GM23338 (cell line): ENCODE results near the gene POR. TPM values are rescaled to one million over a fixed set of nuclear protein-coding genes. Genes with fewer than 3 reads are reported as not detected.

Experiments
- ATAC-seq: fragments of 200-7000 bp; cut with Tn5 transposase; 3 replicates; pipeline ENCODE4 v1.9.1; 2020
- DNase-seq: peaks from one replicate; pipeline ENCODE4 v3.0.0-alpha.2; 2015; ENCODE audit warnings: low spot score
- H2AFZ ChIP-seq: fragments of 200-600 bp; sonication (generic); 2 replicates; pipeline ENCODE4 v1.8.0; 2016; ENCODE audit warnings: antibody characterized with exemption, mild to moderate bottlenecking, moderate library complexity
- H3F3A ChIP-seq: fragments of 200-600 bp; sonication (generic); replicated peaks from 2 replicates; pipeline ENCODE4 v1.8.0; 2017; ENCODE audit warnings: antibody characterized with exemption, mixed run types, low read depth
- H3K27ac ChIP-seq: fragments of 200-600 bp; sonication (generic); 2 replicates; pipeline ENCODE4 v1.6.1; 2016; ENCODE audit warnings: low read depth
- H3K27me3 ChIP-seq: fragments of 200-600 bp; sonication (generic); 2 replicates; pipeline ENCODE4 v1.8.0; 2016; ENCODE audit warnings: mild to moderate bottlenecking, mixed run types, moderate library complexity; ENCODE audit not compliant: insufficient read depth
- H3K36me3 ChIP-seq: fragments of 200-600 bp; sonication (generic); 2 replicates; pipeline ENCODE4 v1.8.0; 2016; ENCODE audit warnings: mild to moderate bottlenecking; ENCODE audit not compliant: insufficient read depth
- H3K4me1 ChIP-seq: fragments of 200-600 bp; sonication (generic); 2 replicates; pipeline ENCODE4 v1.8.0; 2016; ENCODE audit warnings: mild to moderate bottlenecking, moderate library complexity; ENCODE audit not compliant: insufficient read depth
- H3K4me2 ChIP-seq: fragments of 200-600 bp; sonication (generic); 2 replicates; pipeline ENCODE4 v1.7.1; 2017; ENCODE audit warnings: mixed run types
- H3K4me3 ChIP-seq: fragments of 200-600 bp; sonication (generic); 2 replicates; pipeline ENCODE4 v1.6.1; 2016; ENCODE audit warnings: mixed run types
- H3K79me2 ChIP-seq: fragments of 200-600 bp; sonication (generic); replicated peaks from 2 replicates; pipeline ENCODE4 v1.8.0; 2017; ENCODE audit warnings: mild to moderate bottlenecking; ENCODE audit not compliant: insufficient read depth
- H3K9me2 ChIP-seq: fragments of 200-600 bp; sonication (generic); 2 replicates; pipeline ENCODE4 v1.8.0; 2017; ENCODE audit not compliant: insufficient read depth
- H4K20me1 ChIP-seq: fragments of 200-600 bp; sonication (generic); replicated peaks from 2 replicates; pipeline ENCODE4 v1.8.0; 2017; ENCODE audit warnings: mild to moderate bottlenecking; ENCODE audit not compliant: insufficient read depth
- H3K27ac Mint-ChIP-seq: 2 replicates; pipeline ENCODE4 v1.8.0; 2020; ENCODE audit warnings: inconsistent platforms, mild to moderate bottlenecking, moderate library complexity, mixed read lengths
- H3K27me3 Mint-ChIP-seq: 3 replicates; pipeline ENCODE4 v1.8.0; 2022; ENCODE audit warnings: low read depth, mild to moderate bottlenecking, moderate library complexity, mixed read lengths, inconsistent platforms; ENCODE audit not compliant: insufficient read depth, poor library complexity
- H3K36me3 Mint-ChIP-seq: 3 replicates; pipeline ENCODE4 v1.8.0; 2021; ENCODE audit warnings: low read depth, mild to moderate bottlenecking, inconsistent platforms, moderate library complexity, mixed read lengths
- H3K4me1 Mint-ChIP-seq: 3 replicates; pipeline ENCODE4 v1.8.0; 2020; ENCODE audit warnings: mild to moderate bottlenecking, inconsistent platforms, mixed read lengths
- H3K4me3 Mint-ChIP-seq: 3 replicates; pipeline ENCODE4 v1.8.0; 2021; ENCODE audit warnings: moderate library complexity, mild to moderate bottlenecking, inconsistent platforms, mixed read lengths
- H3K9me3 Mint-ChIP-seq: 3 replicates; pipeline ENCODE4 v1.8.0; 2020; ENCODE audit warnings: moderate library complexity, mild to moderate bottlenecking, inconsistent platforms, mixed read lengths
- CREB1 ChIP-seq: fragments of 250-450 bp; sonication (Bioruptor Pico); IDR thresholded peaks from 2 replicates; pipeline ENCODE4 v1.5.0; 2020; ENCODE audit warnings: low read depth, mild to moderate bottlenecking, moderate library complexity
- CTCF ChIP-seq, 2 experiments: fragments of 200-600 bp in 1 of 2; sonication (generic) in 1 of 2; conservative IDR thresholded peaks; 2 replicates each; pipeline versions ENCODE4 v1.5.1 to v1.6.1; 2016 to 2017; ENCODE audit warnings: antibody characterized with exemption in 2 of 2, low read depth in 2 of 2, mild to moderate bottlenecking in 2 of 2, moderate library complexity in 1 of 2
- ETS1 ChIP-seq: IDR thresholded peaks from 2 replicates; pipeline ENCODE4 v1.6.1; 2016; ENCODE audit warnings: antibody characterized with exemption
- EZH2 ChIP-seq: fragments of 200-600 bp; sonication (generic); IDR thresholded peaks from one replicate; pipeline ENCODE4 v1.8.0; 2017; ENCODE audit warnings: antibody characterized with exemption, mild to moderate bottlenecking, low read depth; ENCODE audit not compliant: unreplicated experiment
- JUNB ChIP-seq: IDR thresholded peaks from one replicate; pipeline ENCODE4 v1.6.1; 2016; ENCODE audit warnings: antibody characterized with exemption; ENCODE audit not compliant: unreplicated experiment
- NANOG ChIP-seq: IDR thresholded peaks from 2 replicates; pipeline ENCODE4 v1.6.1; 2016; ENCODE audit warnings: antibody characterized with exemption, borderline replicate concordance
- POLR2AphosphoS5 ChIP-seq: IDR thresholded peaks from 2 replicates; pipeline ENCODE4 v1.6.1; 2016; ENCODE audit warnings: antibody characterized with exemption, low read depth
- REST ChIP-seq: IDR thresholded peaks from one replicate; pipeline ENCODE4 v1.6.1; 2018; ENCODE audit warnings: antibody characterized with exemption; ENCODE audit not compliant: unreplicated experiment
- STAT1 ChIP-seq: IDR thresholded peaks from one replicate; pipeline ENCODE4 v1.6.1; 2016; ENCODE audit warnings: antibody characterized with exemption; ENCODE audit not compliant: unreplicated experiment
- ZNF114 ChIP-seq: fragments of 250-450 bp; sonication (Bioruptor Pico); IDR thresholded peaks from 2 replicates; pipeline ENCODE4 v1.5.0; 2020; ENCODE audit warnings: mild to moderate bottlenecking, moderate library complexity
- polyA plus RNA-seq: library from polyadenylated mRNA; unstranded; fragments of >200 nt; fragmentation: Nextera tagmentation; extraction: Ambion mirVana; gene quantifications from 2 replicates; pipeline ENCODE4 v1.2.1, GENCODE V29; 2016
- total RNA-seq: library from RNA; depleted of rRNA; stranded (reverse); fragments of >200 nt; shearing (Covaris generic); gene quantifications from 2 replicates; pipeline ENCODE4 v1.2.3, GENCODE V29; 2014

The POR gene
- total and polyA plus RNA-seq, 2 experiments from 2014 or later: 126 to 164 TPM

- TF ChIP-seq STAT1 (no peak), ZNF114 (CRISPR knock-in tag) (no peak), POLR2AphosphoS5 (no peak), ETS1 (no peak), CTCF (conservative IDR thresholded peaks at IDR 0.05; ENCODE audit: low read depth in 2 of 2) (no peak), REST (no peak), CREB1 (CRISPR knock-in tag) (no peak)
Measured at GRCh38 chr7:75962607-75963380, 47.8 kb downstream of the POR start (continued).

GRCh38 chr7:75963381-75963995, 48.5 kb downstream of the POR start:
- H3K9me2 ChIP-seq: no peaks in the 10 kb centered on the region
- Mint-ChIP-seq H3K4me3 (no peak overlapping the region), H3K9me3 (no peaks in the 10 kb centered on the region), H3K4me1 (peaks cover 12% of the 10 kb centered on the region), H3K27me3 (peaks cover 5% of the 10 kb centered on the region), H3K36me3 (peaks cover 28% of the 10 kb centered on the region), H3K27ac (peak overlapping the region; percentile 61; the same call in 1 of the 2 replicates)
- peaks cover 5% of the 10 kb centered on the region; the same call in 1 of the 2 replicates for H3K36me3 ChIP-seq
- H3K27me3 ChIP-seq: no peaks in the 10 kb centered on the region
- no peak overlapping the region for H3K4me3 ChIP-seq
- H3K4me2 ChIP-seq: no peak overlapping the region
- no peak for TF ChIP-seq ETS1
- TF ChIP-seq ZNF114 (CRISPR knock-in tag): no peak
- TF ChIP-seq NANOG: no peak
- no peak for TF ChIP-seq JUNB
- TF ChIP-seq EZH2: no peak
- TF ChIP-seq CTCF (conservative IDR thresholded peaks at IDR 0.05; ENCODE audit: low read depth in 2 of 2): no peak
- TF ChIP-seq POLR2AphosphoS5: no peak
- TF ChIP-seq REST: no peak
- TF ChIP-seq CREB1 (CRISPR knock-in tag): no peak
- H4K20me1 ChIP-seq: peaks cover 6% of the 10 kb centered on the region
- ATAC-seq (no peak), DNase-seq (no peak)
- H3K27ac ChIP-seq: no peak overlapping the region
- no peak overlapping the region for H2AFZ ChIP-seq
- H3F3A ChIP-seq: no peaks in the 10 kb centered on the region
- H3K79me2 ChIP-seq: peaks cover 2% of the 10 kb centered on the region; the same call in 1 of the 2 replicates
- no peaks in the 10 kb centered on the region; the same call in 1 of the 2 replicates for H3K4me1 ChIP-seq
